Naive thymus-derived CD4-positive, alpha-beta T cell (primary cell): ENCODE results near the gene TPSB2. TPM values are rescaled to one million over a fixed set of nuclear protein-coding genes. Genes with fewer than 3 reads are reported as not detected.
A peak's percentile ranks its signal among the peaks of the same experiment; 100 is the strongest.

Experiments used
- ATAC-seq: fragments of 150-1000 bp; cut with Tn5 transposase; 2 replicates; pipeline ENCODE4 v1.10.0; 2021; ENCODE audit warnings: mild to moderate bottlenecking, moderate library complexity
- CTCF ChIA-PET: fragments of 350-600 bp; sonication (Branson Sonifier 250); formaldehyde crosslinking; loops from one replicate; lab custom pipeline; 2021; ENCODE audit warnings: antibody characterized with exemption; lab: Charles Lee
- POLR2A ChIA-PET: fragments of 350-600 bp; sonication (Branson Sonifier 250); formaldehyde crosslinking; loops from one replicate; lab custom pipeline; 2021; ENCODE audit warnings: antibody characterized with exemption, inconsistent platforms; lab: Charles Lee
- DNase-seq, 9 donors: peaks; one replicate each; pipeline versions ENCODE4 v3.0.0 to v3.0.0-alpha.2; 2020 to 2022; ENCODE audit warnings: mixed read lengths in 1 of 9
- H3K27ac ChIP-seq: one replicate; pipeline ENCODE4 v1.7.0; 2013; ENCODE audit warnings: mild to moderate bottlenecking, low read depth, low read length, moderate library complexity
- H3K27me3 ChIP-seq, 2 donors: one replicate each; pipeline ENCODE4 v1.7.0; 2013; ENCODE audit warnings: low read length in 2 of 2, mild to moderate bottlenecking in 2 of 2, moderate library complexity in 2 of 2; ENCODE audit not compliant: control insufficient read depth in 2 of 2, insufficient read depth in 2 of 2
- H3K36me3 ChIP-seq, 3 experiments: 1 replicate in 2 of 3; 2 replicates in 1 of 3; pipeline ENCODE4 v1.7.0; 2013; ENCODE audit warnings: low read length in 3 of 3, mild to moderate bottlenecking in 3 of 3, moderate library complexity in 1 of 3; ENCODE audit not compliant: insufficient read depth in 3 of 3, control insufficient read depth in 2 of 3
- H3K4me1 ChIP-seq, 2 donors: one replicate each; pipeline ENCODE4 v1.7.0; 2013; ENCODE audit warnings: low read length in 2 of 2, mild to moderate bottlenecking in 2 of 2, moderate library complexity in 1 of 2; ENCODE audit not compliant: control insufficient read depth in 2 of 2, insufficient read depth in 2 of 2
- H3K4me3 ChIP-seq: 2 replicates; pipeline ENCODE4 v1.7.0; 2013; ENCODE audit warnings: mild to moderate bottlenecking, low read length
- H3K9me3 ChIP-seq, 3 experiments: 1 replicate in 2 of 3; 2 replicates in 1 of 3; pipeline ENCODE4 v1.7.0; 2013; ENCODE audit warnings: low read length in 3 of 3; ENCODE audit not compliant: control insufficient read depth in 2 of 3
- H3K27ac Mint-ChIP-seq, 9 donors: one replicate each; pipeline ENCODE4 v1.8.0; 2020 to 2022; ENCODE audit warnings: mixed read lengths in 9 of 9, mild to moderate bottlenecking in 8 of 9, moderate library complexity in 5 of 9, inconsistent platforms in 2 of 9
- H3K27me3 Mint-ChIP-seq, 5 donors: one replicate each; pipeline ENCODE4 v1.8.0; 2021 to 2022; ENCODE audit warnings: mixed read lengths in 5 of 5, mild to moderate bottlenecking in 1 of 5
- H3K36me3 Mint-ChIP-seq, 5 donors: one replicate each; pipeline ENCODE4 v1.8.0; 2020 to 2022; ENCODE audit warnings: mixed read lengths in 5 of 5, mild to moderate bottlenecking in 3 of 5, inconsistent platforms in 1 of 5
- H3K4me1 Mint-ChIP-seq, 7 donors: one replicate each; pipeline ENCODE4 v1.8.0; 2020 to 2022; ENCODE audit warnings: mixed read lengths in 7 of 7, mild to moderate bottlenecking in 3 of 7, inconsistent platforms in 1 of 7
- H3K4me3 Mint-ChIP-seq, 10 donors: one replicate each; pipeline ENCODE4 v1.8.0; 2020 to 2022; ENCODE audit warnings: mild to moderate bottlenecking in 10 of 10, mixed read lengths in 10 of 10, moderate library complexity in 6 of 10, inconsistent platforms in 2 of 10
- H3K9me3 Mint-ChIP-seq, 11 donors: one replicate each; pipeline ENCODE4 v1.8.0; 2020 to 2022; ENCODE audit warnings: mixed read lengths in 11 of 11, mild to moderate bottlenecking in 4 of 11, inconsistent platforms in 1 of 11, moderate library complexity in 1 of 11
- intact Hi-C, 2 donors: fragments of 100-400 bp; cut with micrococcal nuclease; formaldehyde crosslinking; loops; one replicate each; pipeline ENCODE4 v1.15.1; 2023
- polyA plus RNA-seq, 2 donors: library from polyadenylated mRNA; unstranded; fragments of 300-500 nt; fragmentation: Illumina TruSeq; gene quantifications; one replicate each; pipeline ENCODE4 v1.2.3, GENCODE V29; 2021
- total RNA-seq, 6 experiments: library from RNA in 5 of 6; stranded (reverse) in 5 of 6; gene quantifications; 1 replicate in 5 of 6; 2 replicates in 1 of 6; pipeline ENCODE4 v1.2.3 and lab custom pipeline; 2021 to 2026

TPSB2 gene
- total and polyA plus RNA-seq, 7 experiments from 2014 or later = 5.3 TPM; not detected in 6

GRCh38 chr16:1214719-1215118 lies 15.3 kb downstream of the TPSB2 start:
- Histone ChIP-seq H3K36me3 (no peaks in the 10 kb centered on the region), H3K9me3 (no peaks in the 10 kb centered on the region), H3K27me3 (no peaks in the 10 kb centered on the region), H3K4me1 (no peaks in the 10 kb centered on the region), H3K4me3 (no peak overlapping the region), H3K27ac (no peak overlapping the region)
- ATAC-seq = no peak
- intact Hi-C loops = no loop called here
- Mint-ChIP-seq H3K4me3 (no peak overlapping the region), H3K4me1 (peaks cover 0 to 2% (median 0%) of the 10 kb centered on the region in 7 donors), H3K27me3 (no peaks in the 10 kb centered on the region), H3K36me3 (no peaks in the 10 kb centered on the region), H3K27ac (no peak overlapping the region), H3K9me3 (no peaks in the 10 kb centered on the region)
- CTCF ChIA-PET = no interaction called here
- POLR2A ChIA-PET = no interaction called here
- DNase-seq = no peak

- intact Hi-C loops = no loop called here
- ChIA-PET POLR2A (no interaction called here), CTCF (no interaction called here)
- H3K27me3 Mint-ChIP-seq = no peaks in the 10 kb centered on the region
- H3K4me3 ChIP-seq = no peak overlapping the region
- no peaks in the 10 kb centered on the region for H3K9me3 Mint-ChIP-seq
- H3K36me3 ChIP-seq = no peaks in the 10 kb centered on the region
- no peak overlapping the region for H3K4me3 Mint-ChIP-seq
- ATAC-seq (no peak), DNase-seq (no peak)
- peaks cover 0 to 2% (median 0%) of the 10 kb centered on the region in 7 donors for H3K4me1 Mint-ChIP-seq
- no peak overlapping the region for H3K27ac ChIP-seq
- H3K27ac Mint-ChIP-seq = peak overlapping the region in 1 of 9 donors; percentile 69
- H3K9me3 ChIP-seq = no peaks in the 10 kb centered on the region
- H3K27me3 ChIP-seq = no peaks in the 10 kb centered on the region
- no peaks in the 10 kb centered on the region for H3K36me3 Mint-ChIP-seq
- no peaks in the 10 kb centered on the region for H3K4me1 ChIP-seq
These were observed 16.1 kb downstream of the TPSB2 start for GRCh38 chr16:1213796-1214372.

DNA sequence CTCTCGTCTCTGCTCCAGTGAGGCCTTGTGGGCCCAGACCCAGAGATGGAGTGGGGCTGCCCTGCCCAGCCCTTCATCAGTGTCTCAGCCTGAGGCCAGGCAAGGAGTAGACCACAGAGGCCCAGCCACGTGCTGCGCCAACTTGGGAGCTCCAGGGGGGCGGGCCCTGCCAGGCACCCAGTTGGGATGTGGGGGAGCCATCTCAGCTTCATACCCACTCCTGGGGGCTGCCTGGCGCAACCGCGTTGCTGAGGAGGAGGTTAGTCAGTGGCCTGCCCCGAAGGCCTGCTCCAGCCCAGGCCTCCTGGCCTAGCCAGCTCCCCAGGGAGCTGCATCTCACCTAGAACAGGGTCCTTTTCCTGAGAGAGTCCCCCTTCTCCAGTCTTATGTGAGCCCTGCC lies 16.8 kb downstream of the TPSB2 start:
- no peak for DNase-seq
- H3K9me3 ChIP-seq = no peaks in the 10 kb centered on the region
- ATAC-seq = no peak
- CTCF ChIA-PET = interaction anchor here (0.9 kb wide), 1 partner anchor 46 kb away, joined by 3 read pairs; no protein-coding TSS in a partner anchor
- no peaks in the 10 kb centered on the region for H3K27me3 ChIP-seq
- H3K4me1 ChIP-seq = no peaks in the 10 kb centered on the region
- Mint-ChIP-seq H3K27me3 (no peaks in the 10 kb centered on the region), H3K9me3 (no peaks in the 10 kb centered on the region), H3K36me3 (no peaks in the 10 kb centered on the region), H3K4me1 (peaks cover 0 to 3% (median 2%) of the 10 kb centered on the region in 7 donors), H3K27ac (no peak overlapping the region), H3K4me3 (no peak overlapping the region)
- POLR2A ChIA-PET = no interaction called here
- no peak overlapping the region for H3K4me3 ChIP-seq
- intact Hi-C loops = no loop called here
- no peak overlapping the region for H3K27ac ChIP-seq
- H3K36me3 ChIP-seq = no peaks in the 10 kb centered on the region

DNA sequence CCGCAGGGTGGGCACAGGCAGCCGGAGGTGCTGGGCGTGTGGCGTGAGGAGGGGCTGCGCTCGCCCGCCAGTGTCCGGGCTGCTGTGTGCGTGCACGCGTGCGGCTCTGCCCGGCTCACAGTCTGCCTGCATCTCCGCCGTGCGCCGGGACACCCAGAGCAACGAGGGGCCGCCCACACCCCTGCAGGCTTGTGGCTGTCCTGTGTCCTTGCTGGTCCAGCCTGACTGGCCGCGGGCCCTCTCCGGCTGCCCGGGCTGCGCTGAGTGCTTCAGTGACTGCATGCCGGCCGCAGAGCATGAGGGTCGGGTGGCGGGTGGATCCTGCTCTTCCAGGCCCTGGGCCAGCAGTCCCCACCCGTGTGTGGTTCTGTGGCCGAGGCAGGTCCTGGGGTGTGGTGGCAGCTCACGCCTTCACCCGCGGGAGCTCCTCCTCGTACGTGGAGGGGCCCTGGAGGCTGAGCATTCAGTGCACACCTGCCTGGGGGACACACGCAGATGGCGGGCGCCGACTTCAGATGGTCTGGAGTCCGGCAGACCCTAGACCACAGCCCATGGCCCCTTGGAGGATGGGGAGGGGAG lies 17.3 kb downstream of the TPSB2 start:
- no peaks in the 10 kb centered on the region for H3K36me3 ChIP-seq
- no peaks in the 10 kb centered on the region for H3K9me3 ChIP-seq
- no peaks in the 10 kb centered on the region for H3K4me1 ChIP-seq
- Mint-ChIP-seq H3K36me3 (no peaks in the 10 kb centered on the region), H3K4me1 (peaks cover 0 to 5% (median 4%) of the 10 kb centered on the region in 7 donors), H3K4me3 (no peak overlapping the region), H3K27ac (no peak overlapping the region), H3K27me3 (no peaks in the 10 kb centered on the region), H3K9me3 (no peaks in the 10 kb centered on the region)
- H3K4me3 ChIP-seq = no peak overlapping the region
- H3K27me3 ChIP-seq = no peaks in the 10 kb centered on the region
- no peak for DNase-seq
- ChIA-PET POLR2A (no interaction called here), CTCF (interaction anchor here (0.9 kb wide), 1 partner anchor 46 kb away, joined by 3 read pairs; no protein-coding TSS in a partner anchor)
- H3K27ac ChIP-seq = no peak overlapping the region
- ATAC-seq = no peak
- intact Hi-C loops = no loop called here

DNA sequence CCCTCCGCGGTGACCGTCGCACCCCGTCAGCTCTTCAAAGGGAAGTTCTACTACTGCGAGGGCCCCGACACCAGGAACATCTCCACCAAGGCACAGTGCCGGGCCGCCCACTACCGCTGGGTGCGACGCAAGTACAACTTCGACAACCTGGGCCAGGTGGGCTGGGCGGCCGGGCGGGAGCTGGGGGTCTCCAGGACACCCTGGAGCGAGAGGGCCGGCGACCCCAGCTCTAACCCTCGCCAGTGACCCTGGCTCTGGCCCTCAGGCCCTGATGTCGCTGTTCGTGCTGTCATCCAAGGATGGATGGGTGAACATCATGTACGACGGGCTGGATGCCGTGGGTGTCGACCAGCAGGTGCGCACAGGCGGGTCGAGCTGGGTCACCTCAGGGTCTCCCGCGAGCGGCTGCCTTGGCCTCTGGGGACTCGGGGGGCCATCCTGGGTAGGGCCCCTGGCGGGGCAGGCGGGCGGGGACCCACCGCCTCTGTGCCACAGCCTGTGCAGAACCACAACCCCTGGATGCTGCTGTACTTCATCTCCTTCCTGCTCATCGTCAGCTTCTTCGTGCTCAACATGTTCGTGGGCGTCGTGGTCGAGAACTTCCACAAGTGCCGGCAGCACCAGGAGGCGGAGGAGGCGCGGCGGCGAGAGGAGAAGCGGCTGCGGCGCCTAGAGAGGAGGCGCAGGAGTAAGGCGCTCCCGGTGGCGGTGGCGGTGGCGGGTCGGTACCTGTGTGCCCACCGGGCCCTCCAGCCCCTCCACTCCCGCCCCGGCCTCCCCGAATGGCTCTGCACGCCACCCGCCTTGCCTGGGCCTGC lies 18.3 kb downstream of the TPSB2 start:
- POLR2A ChIA-PET = no interaction called here

DNA sequence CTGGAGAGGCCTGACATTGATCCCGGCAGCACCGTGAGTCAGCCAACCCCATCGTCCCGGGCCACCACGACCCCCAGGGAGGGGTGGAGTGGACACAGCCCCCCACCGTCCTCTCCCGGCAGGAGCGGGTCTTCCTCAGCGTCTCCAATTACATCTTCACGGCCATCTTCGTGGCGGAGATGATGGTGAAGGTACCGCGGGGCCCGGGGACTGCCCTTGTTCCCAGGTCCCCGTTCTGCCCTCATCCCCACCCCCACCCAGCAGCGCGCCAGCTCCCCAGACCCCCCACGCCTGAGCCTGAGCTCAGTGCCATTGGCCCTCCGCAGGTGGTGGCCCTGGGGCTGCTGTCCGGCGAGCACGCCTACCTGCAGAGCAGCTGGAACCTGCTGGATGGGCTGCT lies 19.5 kb downstream of the TPSB2 start:
- H3K4me3 Mint-ChIP-seq = no peak overlapping the region
- Histone ChIP-seq H3K27ac (no peak overlapping the region), H3K4me1 (no peaks in the 10 kb centered on the region), H3K9me3 (no peaks in the 10 kb centered on the region), H3K36me3 (no peaks in the 10 kb centered on the region), H3K27me3 (no peaks in the 10 kb centered on the region), H3K4me3 (no peak overlapping the region)
- no peak for ATAC-seq
- no peaks in the 10 kb centered on the region for H3K27me3 Mint-ChIP-seq
- no peak overlapping the region for H3K27ac Mint-ChIP-seq
- H3K4me1 Mint-ChIP-seq = peaks cover 0 to 5% (median 4%) of the 10 kb centered on the region in 7 donors
- no peaks in the 10 kb centered on the region for H3K36me3 Mint-ChIP-seq
- CTCF ChIA-PET = no interaction called here
- H3K9me3 Mint-ChIP-seq = no peaks in the 10 kb centered on the region
- intact Hi-C loops = no loop called here
- no peak for DNase-seq
- POLR2A ChIA-PET = no interaction called here

More for the DNA sequence above, 18.3 kb downstream of the TPSB2 start:
- intact Hi-C loops = no loop called here
- no peaks in the 10 kb centered on the region for H3K27me3 ChIP-seq
- H3K27ac ChIP-seq = no peak overlapping the region
- Mint-ChIP-seq H3K27me3 (no peaks in the 10 kb centered on the region), H3K9me3 (no peaks in the 10 kb centered on the region), H3K4me3 (peak overlapping the region in 1 of 10 donors; percentile 40), H3K4me1 (peaks cover 0 to 5% (median 4%) of the 10 kb centered on the region in 7 donors), H3K27ac (no peak overlapping the region), H3K36me3 (no peaks in the 10 kb centered on the region)
- H3K9me3 ChIP-seq = no peaks in the 10 kb centered on the region
- H3K4me3 ChIP-seq = no peak overlapping the region
- no peak for ATAC-seq
- H3K36me3 ChIP-seq = no peaks in the 10 kb centered on the region
- CTCF ChIA-PET = no interaction called here
- no peaks in the 10 kb centered on the region for H3K4me1 ChIP-seq
- no peak for DNase-seq
